H1 (cell line): Measurements from ENCODE around the gene F8. TPM values are rescaled to one million over a fixed set of nuclear protein-coding genes. Genes with fewer than 3 reads are reported as not detected.

ENCODE experiments used
- ASH2L ChIP-seq: fragments of 200-600, 300-600 bp; sonication (generic); IDR thresholded peaks from one replicate; pipeline ENCODE4 v1.7.1; 2017; ENCODE audit warnings: low read length
- GABPA ChIP-seq: IDR thresholded peaks from 2 replicates; pipeline ENCODE4 v1.6.1; 2011; ENCODE audit warnings: mild to moderate bottlenecking, low read length, moderate library complexity, borderline replicate concordance; ENCODE audit not compliant: insufficient read depth
- HDAC2 ChIP-seq, 2 experiments: fragments of 300-600 bp in 1 of 2; sonication (generic) in 1 of 2; IDR thresholded peaks; 2 replicates each; pipeline ENCODE4 v1.6.1; 2011 to 2012; ENCODE audit warnings: low read depth in 2 of 2, low read length in 2 of 2, mild to moderate bottlenecking in 2 of 2, moderate library complexity in 2 of 2, borderline replicate concordance in 1 of 2, inconsistent platforms in 1 of 2
- HDAC6 ChIP-seq: IDR thresholded peaks from one replicate; pipeline ENCODE4 v1.7.1; 2012; ENCODE audit warnings: low read depth, mild to moderate bottlenecking, inconsistent platforms, low read length, moderate library complexity
- KDM5A ChIP-seq: fragments of 200-600 bp; IDR thresholded peaks from 2 replicates; pipeline ENCODE4 v1.7.1; 2012; ENCODE audit warnings: mild to moderate bottlenecking, low read length, inconsistent platforms, mixed read lengths
- PHF8 ChIP-seq: fragments of 200-600 bp; sonication (generic); conservative IDR thresholded peaks from 2 replicates; pipeline ENCODE4 v1.7.1; 2012; ENCODE audit warnings: low read depth, mild to moderate bottlenecking, inconsistent platforms, low read length, moderate library complexity
- RBBP5 ChIP-seq: IDR thresholded peaks from 2 replicates; pipeline ENCODE4 v1.7.1; 2012; ENCODE audit warnings: low read depth, mild to moderate bottlenecking, inconsistent platforms, low read length, moderate library complexity, borderline replicate concordance
- SIRT6 ChIP-seq: IDR thresholded peaks from one replicate; pipeline ENCODE4 v1.7.1; 2012; ENCODE audit warnings: low read length, inconsistent platforms
- TAF1 ChIP-seq: IDR thresholded peaks from 2 replicates; pipeline ENCODE4 v1.6.1; 2011; ENCODE audit warnings: mild to moderate bottlenecking, low read depth, low read length
- polyA plus RNA-seq, 7 experiments: library from polyadenylated mRNA; depleted of rRNA in 3 of 7; stranded (reverse) in 5 of 7; unstranded in 2 of 7; fragments of >200 nt in 5 of 7; fragments of 200-250 nt in 2 of 7; gene quantifications; 1 replicate in 5 of 7; 2 replicates in 1 of 7; 4 replicates in 1 of 7; pipeline versions ENCODE4 v1.2.1 to v1.2.3, GENCODE V29; 2011 to 2013; ENCODE audit warnings: missing spikeins in 2 of 7, mixed read lengths in 2 of 7
- total RNA-seq: library from RNA; stranded (reverse); fragmentation: NEBNext Ultra II Directional; extraction: Animal tissue kit (Norgen Biotek cat#: 25700); gene quantifications from 2 replicates; pipeline ENCODE4 v1.2.1, GENCODE V29; 2021
- TF ChIP-seq, protein P1 (sequence below): fragments of 300-600 bp; sonication (generic); IDR thresholded peaks from 2 replicates; pipeline ENCODE4 v1.7.1; 2012; ENCODE audit warnings: low read length, moderate library complexity, mild to moderate bottlenecking, inconsistent platforms; ENCODE audit not compliant: insufficient replicate concordance

Gene F8
- total and polyA plus RNA-seq, 2 of the 8 experiments (the other 6 are each of a cell fraction or from before 2014, with no cell fraction given) = 1.1 to 2.6 TPM

- TF ChIP-seq, protein P1, sequence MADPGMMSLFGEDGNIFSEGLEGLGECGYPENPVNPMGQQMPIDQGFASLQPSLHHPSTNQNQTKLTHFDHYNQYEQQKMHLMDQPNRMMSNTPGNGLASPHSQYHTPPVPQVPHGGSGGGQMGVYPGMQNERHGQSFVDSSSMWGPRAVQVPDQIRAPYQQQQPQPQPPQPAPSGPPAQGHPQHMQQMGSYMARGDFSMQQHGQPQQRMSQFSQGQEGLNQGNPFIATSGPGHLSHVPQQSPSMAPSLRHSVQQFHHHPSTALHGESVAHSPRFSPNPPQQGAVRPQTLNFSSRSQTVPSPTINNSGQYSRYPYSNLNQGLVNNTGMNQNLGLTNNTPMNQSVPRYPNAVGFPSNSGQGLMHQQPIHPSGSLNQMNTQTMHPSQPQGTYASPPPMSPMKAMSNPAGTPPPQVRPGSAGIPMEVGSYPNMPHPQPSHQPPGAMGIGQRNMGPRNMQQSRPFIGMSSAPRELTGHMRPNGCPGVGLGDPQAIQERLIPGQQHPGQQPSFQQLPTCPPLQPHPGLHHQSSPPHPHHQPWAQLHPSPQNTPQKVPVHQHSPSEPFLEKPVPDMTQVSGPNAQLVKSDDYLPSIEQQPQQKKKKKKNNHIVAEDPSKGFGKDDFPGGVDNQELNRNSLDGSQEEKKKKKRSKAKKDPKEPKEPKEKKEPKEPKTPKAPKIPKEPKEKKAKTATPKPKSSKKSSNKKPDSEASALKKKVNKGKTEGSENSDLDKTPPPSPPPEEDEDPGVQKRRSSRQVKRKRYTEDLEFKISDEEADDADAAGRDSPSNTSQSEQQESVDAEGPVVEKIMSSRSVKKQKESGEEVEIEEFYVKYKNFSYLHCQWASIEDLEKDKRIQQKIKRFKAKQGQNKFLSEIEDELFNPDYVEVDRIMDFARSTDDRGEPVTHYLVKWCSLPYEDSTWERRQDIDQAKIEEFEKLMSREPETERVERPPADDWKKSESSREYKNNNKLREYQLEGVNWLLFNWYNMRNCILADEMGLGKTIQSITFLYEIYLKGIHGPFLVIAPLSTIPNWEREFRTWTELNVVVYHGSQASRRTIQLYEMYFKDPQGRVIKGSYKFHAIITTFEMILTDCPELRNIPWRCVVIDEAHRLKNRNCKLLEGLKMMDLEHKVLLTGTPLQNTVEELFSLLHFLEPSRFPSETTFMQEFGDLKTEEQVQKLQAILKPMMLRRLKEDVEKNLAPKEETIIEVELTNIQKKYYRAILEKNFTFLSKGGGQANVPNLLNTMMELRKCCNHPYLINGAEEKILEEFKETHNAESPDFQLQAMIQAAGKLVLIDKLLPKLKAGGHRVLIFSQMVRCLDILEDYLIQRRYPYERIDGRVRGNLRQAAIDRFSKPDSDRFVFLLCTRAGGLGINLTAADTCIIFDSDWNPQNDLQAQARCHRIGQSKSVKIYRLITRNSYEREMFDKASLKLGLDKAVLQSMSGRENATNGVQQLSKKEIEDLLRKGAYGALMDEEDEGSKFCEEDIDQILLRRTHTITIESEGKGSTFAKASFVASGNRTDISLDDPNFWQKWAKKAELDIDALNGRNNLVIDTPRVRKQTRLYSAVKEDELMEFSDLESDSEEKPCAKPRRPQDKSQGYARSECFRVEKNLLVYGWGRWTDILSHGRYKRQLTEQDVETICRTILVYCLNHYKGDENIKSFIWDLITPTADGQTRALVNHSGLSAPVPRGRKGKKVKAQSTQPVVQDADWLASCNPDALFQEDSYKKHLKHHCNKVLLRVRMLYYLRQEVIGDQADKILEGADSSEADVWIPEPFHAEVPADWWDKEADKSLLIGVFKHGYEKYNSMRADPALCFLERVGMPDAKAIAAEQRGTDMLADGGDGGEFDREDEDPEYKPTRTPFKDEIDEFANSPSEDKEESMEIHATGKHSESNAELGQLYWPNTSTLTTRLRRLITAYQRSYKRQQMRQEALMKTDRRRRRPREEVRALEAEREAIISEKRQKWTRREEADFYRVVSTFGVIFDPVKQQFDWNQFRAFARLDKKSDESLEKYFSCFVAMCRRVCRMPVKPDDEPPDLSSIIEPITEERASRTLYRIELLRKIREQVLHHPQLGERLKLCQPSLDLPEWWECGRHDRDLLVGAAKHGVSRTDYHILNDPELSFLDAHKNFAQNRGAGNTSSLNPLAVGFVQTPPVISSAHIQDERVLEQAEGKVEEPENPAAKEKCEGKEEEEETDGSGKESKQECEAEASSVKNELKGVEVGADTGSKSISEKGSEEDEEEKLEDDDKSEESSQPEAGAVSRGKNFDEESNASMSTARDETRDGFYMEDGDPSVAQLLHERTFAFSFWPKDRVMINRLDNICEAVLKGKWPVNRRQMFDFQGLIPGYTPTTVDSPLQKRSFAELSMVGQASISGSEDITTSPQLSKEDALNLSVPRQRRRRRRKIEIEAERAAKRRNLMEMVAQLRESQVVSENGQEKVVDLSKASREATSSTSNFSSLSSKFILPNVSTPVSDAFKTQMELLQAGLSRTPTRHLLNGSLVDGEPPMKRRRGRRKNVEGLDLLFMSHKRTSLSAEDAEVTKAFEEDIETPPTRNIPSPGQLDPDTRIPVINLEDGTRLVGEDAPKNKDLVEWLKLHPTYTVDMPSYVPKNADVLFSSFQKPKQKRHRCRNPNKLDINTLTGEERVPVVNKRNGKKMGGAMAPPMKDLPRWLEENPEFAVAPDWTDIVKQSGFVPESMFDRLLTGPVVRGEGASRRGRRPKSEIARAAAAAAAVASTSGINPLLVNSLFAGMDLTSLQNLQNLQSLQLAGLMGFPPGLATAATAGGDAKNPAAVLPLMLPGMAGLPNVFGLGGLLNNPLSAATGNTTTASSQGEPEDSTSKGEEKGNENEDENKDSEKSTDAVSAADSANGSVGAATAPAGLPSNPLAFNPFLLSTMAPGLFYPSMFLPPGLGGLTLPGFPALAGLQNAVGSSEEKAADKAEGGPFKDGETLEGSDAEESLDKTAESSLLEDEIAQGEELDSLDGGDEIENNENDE = no peak
- TF ChIP-seq ASH2L (no peak), SIRT6 (no peak), HDAC2 (IDR thresholded peaks at IDR 0.05; ENCODE audit: borderline replicate concordance in 1 of 2, low read depth in 2 of 2, low read length in 2 of 2) (no peak), KDM5A (no peak), TAF1 (no peak), PHF8 (no peak), RBBP5 (no peak), HDAC6 (no peak), GABPA (no peak)
Observed at GRCh38 chrX:155031657-155032056, 9.1 kb upstream of the F8 start (continued).
